H54 (cell line): ENCODE results near the gene PRDM12.

ENCODE experiments used
- DNase-seq: peaks from one replicate; pipeline ENCODE4 v3.0.0; 2011; ENCODE audit warnings: low spot score, mixed read lengths; ENCODE audit not compliant: insufficient read length
- FAIRE-seq: peaks from 3 replicates; lab custom pipeline; 2011; peaks lifted over from hg19 to GRCh38; lab: Jason Lieb, UNC
- POLR2A ChIP-seq: IDR thresholded peaks from 2 replicates; pipeline ENCODE4 v1.6.1; 2011; ENCODE audit warnings: low read depth, mild to moderate bottlenecking, low read length

Gene PRDM12

DNA sequence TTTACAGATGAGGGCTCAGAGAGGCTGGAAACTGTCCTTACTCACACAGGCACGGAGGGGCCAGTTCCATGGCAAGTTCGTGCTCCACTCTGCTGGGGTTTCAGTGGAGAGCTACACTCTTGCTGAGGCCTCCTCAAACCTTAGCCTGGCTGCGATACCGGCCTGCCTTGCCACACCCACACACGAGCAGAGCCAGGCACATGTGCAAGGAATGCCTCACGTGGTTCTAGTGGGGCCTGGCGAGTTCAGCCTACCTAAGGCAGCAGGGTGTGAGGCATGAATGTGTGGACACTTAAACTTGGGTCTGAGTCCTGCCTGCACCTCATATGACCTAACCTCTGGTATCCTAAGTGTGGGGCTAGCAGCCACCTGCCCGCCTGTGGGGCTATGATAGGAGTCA lies 21.5 kb upstream of the PRDM12 start:
- no peak for TF ChIP-seq POLR2A
- FAIRE-seq (no peak), DNase-seq (no peak)

DNA sequence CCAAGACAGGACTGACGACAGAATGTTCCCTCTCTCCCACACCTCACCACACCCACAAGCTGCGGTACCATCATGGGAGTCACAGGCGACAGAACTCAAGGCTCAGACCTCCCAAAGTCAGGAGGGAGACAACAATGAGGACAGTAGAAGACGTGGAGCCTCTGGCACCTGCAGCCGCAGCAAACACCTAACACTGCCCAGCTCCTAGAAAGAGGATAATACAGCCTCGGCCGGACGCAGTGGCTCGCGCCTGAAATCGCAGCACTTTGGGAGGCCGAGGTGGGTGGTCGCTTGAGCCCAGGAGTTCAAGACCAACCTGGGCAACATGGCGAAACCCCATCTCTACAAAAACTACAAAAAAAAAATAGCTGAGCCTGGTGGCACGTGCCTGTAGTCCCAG lies 13.2 kb upstream of the PRDM12 start:
- no peak for TF ChIP-seq POLR2A
- no peak for DNase-seq
- no peak for FAIRE-seq

DNA sequence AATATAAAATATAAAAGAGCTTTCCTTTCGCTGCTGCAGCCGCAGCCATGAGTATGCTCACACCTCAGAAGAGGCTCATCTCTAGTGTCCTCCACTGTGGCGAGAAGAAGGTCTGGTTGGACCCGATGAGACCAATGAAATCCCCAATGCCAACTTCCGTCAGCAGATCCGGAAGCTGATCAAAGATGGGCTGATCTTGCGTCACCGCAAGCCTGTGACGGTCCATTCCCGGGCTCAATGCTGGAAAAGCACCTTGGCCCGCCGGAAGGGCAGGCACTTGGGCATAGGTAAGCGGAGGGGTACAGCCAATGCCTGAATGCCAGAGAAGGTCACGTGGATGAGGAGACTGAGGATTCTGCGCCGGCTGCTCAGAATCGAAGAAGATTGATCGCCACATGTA lies 12.6 kb upstream of the PRDM12 start:
- FAIRE-seq (no peak), DNase-seq (no peak)
- TF ChIP-seq POLR2A = no peak

DNA sequence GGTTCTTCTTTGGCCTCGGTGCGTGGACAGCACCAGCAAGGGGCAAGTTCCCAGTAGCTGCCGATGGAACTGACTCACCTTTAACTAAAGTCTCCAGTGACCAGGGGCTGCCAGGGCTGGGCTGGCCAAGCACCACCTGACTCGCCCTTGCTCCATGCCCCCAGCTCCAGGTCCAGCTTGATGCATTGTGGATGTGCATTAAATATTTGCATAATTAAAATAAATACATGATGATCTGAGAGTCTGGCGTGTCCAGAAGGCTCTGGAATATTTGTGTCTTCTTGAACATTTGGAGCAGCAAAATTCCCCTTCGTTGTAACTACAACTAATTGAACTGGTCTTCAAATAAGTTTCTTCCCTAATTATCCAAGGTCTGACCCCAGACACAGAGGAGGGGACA lies 9.5 kb upstream of the PRDM12 start:
- TF ChIP-seq POLR2A = no peak
- DNase-seq (no peak), FAIRE-seq (no peak)

DNA sequence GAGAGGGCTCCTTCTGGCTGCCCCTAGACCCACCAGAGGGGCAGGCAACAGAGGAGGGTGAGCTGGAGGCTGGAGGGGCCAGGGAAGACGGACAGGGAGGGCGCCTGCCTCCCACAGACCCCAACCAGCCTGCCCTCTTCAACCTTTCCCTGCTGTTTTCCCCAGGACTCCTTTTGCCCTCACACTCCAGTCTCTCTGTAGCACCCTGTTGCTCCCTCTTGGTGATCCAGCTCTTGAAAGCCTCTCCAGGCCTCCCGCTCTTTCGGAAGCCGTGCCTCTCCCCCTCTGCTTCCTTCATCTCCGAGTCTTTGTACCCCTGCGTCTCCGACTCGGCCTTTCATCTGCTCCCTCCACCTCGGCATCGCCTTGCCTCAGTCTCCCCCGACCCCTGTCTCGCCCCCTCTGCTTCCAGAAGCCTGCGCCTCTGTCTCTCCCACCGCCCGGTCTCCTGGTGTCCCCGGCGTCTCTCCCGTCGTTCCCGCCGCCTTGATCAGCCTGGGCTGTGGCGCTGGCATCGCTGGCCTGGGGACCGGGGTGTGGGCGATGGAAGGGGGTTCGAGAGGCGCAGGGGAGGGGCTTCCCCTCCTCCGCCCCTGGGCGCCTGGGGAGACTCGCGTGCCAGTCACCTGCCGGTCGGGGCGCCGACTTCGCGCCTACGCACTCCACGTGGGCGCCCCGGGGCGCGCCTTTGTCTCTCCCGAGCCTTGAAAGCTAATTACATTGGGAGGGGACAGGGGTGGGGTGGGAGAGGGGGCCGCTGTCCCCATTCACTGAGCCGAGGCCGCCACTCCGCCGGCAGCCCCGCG lies 5.3 kb upstream of the PRDM12 start:
- DNase-seq (no peak), FAIRE-seq (no peak)
- no peak for TF ChIP-seq POLR2A

DNA sequence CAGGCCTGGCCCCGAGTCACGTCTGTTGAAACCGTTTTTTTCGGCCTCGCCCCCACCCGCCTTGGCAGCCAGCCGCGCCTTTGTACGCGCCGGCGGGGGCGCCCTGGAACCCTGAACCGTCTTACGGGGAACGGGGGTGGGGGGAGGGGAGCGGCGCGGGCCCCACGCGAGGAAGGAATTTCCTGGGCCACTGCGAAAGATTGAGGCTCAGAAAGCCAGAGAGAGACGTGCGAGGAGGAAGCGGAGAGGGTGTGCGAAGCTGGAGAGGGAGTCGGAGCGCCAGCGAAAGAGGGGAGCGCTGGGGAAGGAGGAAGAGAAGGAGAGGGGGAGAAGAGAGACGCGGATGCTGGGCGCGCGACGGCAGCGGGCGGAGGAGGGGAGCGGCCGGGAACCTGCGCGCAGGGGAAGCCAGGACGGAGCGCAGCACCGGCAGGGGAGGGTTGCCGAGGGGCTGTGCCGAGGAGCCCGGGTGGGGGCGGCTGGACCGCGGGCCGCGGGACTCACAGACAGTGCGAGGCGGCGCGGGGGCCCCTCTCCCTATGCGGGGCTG lies 4.6 kb upstream of the PRDM12 start:
- DNase-seq (no peak), FAIRE-seq (no peak)
- TF ChIP-seq POLR2A = no peak

DNA sequence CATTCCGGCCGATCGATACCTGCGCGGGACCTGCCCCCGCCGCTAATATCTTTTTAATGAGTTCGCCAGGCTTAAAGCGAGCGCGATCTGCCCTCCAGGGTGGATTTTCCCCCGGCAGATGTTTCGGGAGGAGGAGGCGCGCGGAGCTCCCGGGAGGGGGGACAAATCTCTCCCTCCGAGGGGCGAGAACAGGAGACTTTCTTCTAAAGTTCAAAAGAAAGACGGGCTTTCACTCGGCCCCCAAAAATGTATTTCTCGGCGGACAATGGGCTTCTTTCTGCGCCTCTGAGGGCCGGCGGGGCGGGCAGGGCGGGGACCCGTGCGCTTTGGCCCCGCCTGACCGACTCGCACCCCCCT lies 4.1 kb upstream of the PRDM12 start:
- FAIRE-seq (no peak), DNase-seq (no peak)
- no peak for TF ChIP-seq POLR2A

DNA sequence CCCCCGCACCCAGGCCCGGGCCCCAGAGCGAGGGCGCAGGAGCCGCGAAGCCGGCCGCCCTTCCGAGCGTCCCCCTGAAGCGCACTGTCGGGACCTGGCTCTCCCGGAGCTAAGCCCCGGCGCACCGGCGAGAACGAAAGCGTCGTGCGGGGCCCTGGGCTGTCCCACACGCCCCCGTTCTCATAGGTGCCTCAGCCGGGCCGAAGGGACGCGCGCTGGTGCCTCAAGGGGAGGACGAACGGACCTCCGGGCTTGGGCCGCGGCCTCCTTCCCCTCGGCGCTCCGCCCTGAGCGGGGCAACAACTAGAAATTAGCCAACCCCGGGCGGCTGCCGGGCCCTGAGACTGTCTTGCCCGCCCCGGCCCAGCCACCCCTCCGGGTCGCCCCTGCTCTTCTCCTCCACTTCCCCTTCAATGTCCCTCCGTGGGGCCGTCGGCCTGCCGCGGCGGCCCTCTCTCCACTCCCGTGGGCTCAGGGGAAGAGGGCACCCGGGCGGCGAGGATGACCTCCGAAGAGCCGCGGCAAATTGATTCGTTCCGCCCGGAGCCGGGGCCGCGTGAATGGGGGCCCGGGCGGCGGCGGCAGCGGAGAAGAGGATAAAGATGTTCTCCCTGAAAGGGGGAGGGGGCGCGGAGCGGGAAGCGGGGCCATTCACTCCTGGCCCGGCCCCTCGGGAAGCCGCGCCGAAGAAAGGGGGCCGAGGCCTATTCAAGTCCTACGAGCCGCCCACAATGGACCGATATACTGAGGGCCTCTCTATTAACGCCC lies 3.5 kb upstream of the PRDM12 start:
- no peak for DNase-seq

DNA sequence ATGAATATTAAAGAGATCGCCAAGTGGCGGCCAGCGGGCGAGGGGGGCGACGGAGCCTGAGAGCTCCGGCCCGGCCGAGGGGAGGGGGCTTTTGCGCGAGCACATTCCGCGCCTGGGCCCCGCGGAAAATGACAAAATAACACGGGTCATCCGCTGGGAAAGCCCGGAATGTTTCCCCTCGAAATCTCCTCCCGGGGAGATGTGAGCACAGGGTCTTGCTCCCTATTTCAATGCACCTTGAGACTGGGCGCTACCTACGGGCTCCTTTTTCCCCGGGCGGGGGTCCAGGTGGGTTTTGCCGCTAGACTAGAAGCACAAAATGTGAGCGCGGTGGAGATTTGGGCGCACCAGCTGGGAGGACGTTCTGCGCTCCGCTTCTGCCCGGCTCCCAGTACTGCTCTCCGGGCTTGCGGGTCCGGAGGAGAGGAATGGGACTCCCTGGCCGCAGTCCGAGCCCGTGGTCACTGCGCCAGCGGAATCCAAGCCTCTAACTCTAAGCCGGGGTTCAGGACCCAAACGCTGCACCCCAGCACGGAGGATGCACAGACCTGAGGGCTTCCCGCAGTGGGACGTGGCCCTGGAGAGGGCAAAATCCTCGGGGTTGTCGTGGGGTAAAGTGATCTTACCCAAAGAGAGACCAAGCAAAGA lies 2.8 kb upstream of the PRDM12 start:
- no peak for TF ChIP-seq POLR2A
- no peak for FAIRE-seq

More for the DNA sequence above, 3.5 kb upstream of the PRDM12 start:
- no peak for TF ChIP-seq POLR2A
- no peak for FAIRE-seq

DNA sequence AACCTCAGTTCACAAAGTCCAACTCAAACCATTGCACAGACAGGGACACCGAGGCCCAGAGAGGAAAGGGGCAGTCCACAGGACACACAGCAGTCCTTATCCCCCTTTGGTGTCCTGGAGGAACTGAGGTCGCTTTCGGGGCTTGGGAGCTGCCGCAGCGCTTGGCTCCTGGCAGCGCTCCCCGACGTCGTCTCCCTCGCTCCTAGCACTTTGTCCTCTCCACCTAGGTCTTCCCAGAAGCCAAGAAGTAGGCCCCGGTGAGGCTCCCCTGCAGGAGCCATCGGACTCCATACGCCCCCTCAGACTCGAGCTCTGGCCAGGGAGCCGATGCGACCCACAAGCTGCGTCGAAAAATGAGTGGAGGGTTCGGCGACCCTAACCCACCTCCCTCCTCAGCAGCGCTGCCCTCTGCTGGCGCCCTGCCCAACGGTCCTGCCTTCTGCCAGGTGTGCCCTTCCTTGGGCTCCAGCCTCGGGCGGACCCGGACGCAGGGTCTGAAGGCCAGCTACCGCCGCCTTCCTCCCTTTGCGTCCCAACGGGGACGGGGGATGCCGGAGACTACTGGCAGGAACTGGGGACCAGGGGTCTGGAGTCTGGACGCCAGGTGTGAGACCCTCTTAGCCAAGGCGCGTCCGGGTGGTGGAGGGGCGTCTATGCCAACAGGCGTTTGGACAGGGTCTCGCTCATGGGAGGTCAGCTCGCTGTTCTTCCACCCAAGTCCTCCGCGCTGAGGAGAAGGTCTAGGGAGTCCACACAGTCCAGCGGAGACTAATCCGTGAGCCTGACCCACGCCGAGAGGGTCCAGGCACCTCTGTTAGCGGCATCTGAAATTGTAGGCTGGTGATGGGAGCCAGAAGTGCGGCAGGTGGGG lies 2.1 kb upstream of the PRDM12 start:
- TF ChIP-seq POLR2A = no peak
- DNase-seq (no peak), FAIRE-seq (no peak)

More for the DNA sequence above, 2.8 kb upstream of the PRDM12 start:
- DNase-seq = no peak

DNA sequence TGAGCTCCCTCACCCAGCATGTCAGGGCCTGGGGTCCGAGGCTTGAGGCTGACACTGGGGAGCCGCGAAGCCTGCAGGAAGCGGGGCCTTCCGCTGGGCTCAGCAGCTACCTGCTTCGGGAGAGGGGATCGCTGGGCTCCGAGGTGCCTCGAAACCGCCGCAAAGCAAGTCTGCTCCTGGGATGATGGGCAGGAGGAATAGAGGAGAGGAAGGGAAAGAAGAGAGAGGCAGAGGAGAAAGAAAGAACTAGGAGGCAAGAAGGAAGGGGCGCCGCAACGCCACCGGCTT lies 1.5 kb upstream of the PRDM12 start:
- FAIRE-seq (no peak), DNase-seq (no peak)
- no peak for TF ChIP-seq POLR2A

DNA sequence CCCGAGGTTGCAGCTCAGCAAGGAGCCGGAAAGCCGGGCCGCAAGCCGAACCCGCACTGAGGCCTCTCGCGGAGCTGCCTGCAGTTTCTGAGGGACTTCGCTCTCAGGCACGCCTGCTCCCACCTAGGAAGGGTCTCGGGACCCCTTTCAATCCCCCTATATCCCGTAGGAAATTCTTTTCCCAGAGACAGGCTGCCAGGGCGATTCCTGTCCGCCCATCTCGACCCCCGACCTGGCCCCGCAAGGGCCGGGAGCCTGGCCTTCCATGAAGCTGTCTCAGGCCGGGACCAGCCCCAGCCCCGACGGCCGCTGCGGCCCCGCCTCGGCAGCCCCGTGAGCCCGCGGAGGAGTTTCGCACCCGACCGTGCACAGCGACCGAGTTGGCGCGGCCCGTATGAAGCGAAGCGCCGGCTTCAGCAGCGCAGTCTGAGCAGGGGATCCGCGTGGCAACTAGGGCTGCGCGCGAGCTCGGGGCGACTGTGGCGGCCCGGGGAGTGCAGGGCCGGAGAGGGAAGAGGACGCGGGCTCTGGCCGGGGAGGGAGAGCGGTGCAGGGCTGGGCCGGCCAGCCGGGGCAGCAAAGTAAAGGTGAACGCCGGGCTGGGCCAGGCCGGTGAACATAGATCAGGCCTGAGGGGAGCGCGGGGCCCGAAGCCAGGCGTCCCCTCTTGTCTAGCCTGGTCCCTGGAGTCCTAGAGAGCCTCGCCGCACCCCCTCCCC lies 977 bp upstream of the PRDM12 start:
- no peak for TF ChIP-seq POLR2A
- DNase-seq (no peak), FAIRE-seq (no peak)

DNA sequence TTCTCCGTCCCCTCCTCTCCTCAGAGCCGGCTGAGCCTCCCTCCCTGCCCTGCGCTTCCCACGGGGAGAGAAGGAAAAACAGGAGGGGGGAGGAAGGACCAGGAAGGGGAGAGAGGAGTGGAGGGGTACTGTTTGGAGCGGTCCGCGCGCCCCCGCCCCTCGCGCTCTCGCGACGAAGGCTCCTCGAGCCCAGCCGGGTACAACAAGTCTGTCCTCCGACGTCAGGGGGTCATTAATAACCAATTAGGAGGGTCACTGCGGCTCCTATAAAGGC lies 480 bp upstream of the PRDM12 start:
- DNase-seq (no peak), FAIRE-seq (no peak)
- TF ChIP-seq POLR2A = no peak

DNA sequence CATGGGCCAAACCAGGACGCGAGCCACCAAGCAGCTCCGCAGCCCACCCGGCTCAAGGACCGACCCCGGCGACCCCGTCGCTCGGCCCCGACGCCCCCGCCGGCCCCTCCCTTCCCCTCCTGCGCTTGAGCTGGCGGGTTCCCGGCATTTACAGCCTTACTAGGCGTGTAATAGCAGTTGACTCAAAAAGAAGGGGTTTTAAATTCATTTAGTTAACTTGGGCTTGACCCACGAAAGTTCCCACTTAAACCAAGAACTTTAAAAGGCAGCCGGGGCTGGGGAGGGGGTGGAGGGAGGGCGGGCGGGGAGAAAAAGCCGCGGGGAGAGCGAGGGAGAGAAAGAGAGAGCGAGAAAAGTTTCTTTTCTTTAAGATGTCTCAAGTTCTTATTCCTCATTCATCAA lies 636 bp downstream of the PRDM12 start:
- no peak for FAIRE-seq
- TF ChIP-seq POLR2A = no peak
- no peak for DNase-seq
